HUES6 (cell line): ENCODE data around the gene ULBP3.
"Not testable (repeated sequence)": the region's sequence is repeated elsewhere in the genome, so short reads cannot be mapped to it uniquely, and the experiment has no call there.

Source experiments
- H3K27ac ChIP-seq: 2 replicates; pipeline ENCODE4 v1.7.0; 2013; ENCODE audit warnings: low read depth, mild to moderate bottlenecking, low read length, inconsistent platforms
- H3K27me3 ChIP-seq: 2 replicates; pipeline ENCODE4 v1.6.1; 2013; ENCODE audit warnings: low read length; ENCODE audit not compliant: control insufficient read depth, insufficient read depth
- H3K36me3 ChIP-seq: 2 replicates; pipeline ENCODE4 v1.6.1; 2013; ENCODE audit warnings: low read length; ENCODE audit not compliant: control insufficient read depth, insufficient read depth
- H3K4me1 ChIP-seq: 2 replicates; pipeline ENCODE4 v1.6.1; 2013; ENCODE audit warnings: low read length; ENCODE audit not compliant: control insufficient read depth, insufficient read depth
- H3K4me3 ChIP-seq: 2 replicates; pipeline ENCODE4 v1.5.1; 2013; ENCODE audit warnings: low read depth, low read length
- H3K9ac ChIP-seq: one replicate; pipeline ENCODE4 v1.6.1; 2013; ENCODE audit warnings: mild to moderate bottlenecking, low read length
- H3K9me3 ChIP-seq: 2 replicates; pipeline ENCODE4 v1.6.1; 2013; ENCODE audit warnings: low read depth, low read length; ENCODE audit not compliant: control insufficient read depth, insufficient read depth

ULBP3 gene

DNA sequence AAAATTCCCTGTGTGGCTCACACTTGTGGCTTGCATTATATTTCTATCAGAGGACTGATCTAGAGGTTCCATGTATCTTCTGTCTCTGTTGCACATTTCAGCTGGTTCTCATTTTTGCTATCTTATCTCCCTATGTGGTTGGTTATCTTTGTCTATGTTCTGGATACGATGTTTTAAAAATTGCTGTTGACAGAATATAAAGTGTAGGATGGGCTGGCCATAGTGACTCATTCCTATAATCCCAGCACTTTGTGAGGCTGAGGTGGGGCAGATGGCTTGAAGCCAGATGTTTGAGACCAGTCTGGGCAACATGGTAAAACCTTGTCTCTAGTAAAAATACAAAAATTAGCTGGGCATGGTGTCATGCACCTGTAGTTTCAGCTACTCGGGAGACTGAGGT lies 9.9 kb upstream of the ULBP3 start:
- Histone ChIP-seq H3K27ac (no peak overlapping the region), H3K9me3 (no peaks in the 10 kb centered on the region), H3K4me3 (no peak overlapping the region), H3K9ac (no peak overlapping the region), H3K27me3 (peaks cover 2% of the 10 kb centered on the region; the same call in 1 of the 2 replicates), H3K4me1 (peaks cover 6% of the 10 kb centered on the region; the same call in 1 of the 2 replicates), H3K36me3 (no peaks in the 10 kb centered on the region)

DNA sequence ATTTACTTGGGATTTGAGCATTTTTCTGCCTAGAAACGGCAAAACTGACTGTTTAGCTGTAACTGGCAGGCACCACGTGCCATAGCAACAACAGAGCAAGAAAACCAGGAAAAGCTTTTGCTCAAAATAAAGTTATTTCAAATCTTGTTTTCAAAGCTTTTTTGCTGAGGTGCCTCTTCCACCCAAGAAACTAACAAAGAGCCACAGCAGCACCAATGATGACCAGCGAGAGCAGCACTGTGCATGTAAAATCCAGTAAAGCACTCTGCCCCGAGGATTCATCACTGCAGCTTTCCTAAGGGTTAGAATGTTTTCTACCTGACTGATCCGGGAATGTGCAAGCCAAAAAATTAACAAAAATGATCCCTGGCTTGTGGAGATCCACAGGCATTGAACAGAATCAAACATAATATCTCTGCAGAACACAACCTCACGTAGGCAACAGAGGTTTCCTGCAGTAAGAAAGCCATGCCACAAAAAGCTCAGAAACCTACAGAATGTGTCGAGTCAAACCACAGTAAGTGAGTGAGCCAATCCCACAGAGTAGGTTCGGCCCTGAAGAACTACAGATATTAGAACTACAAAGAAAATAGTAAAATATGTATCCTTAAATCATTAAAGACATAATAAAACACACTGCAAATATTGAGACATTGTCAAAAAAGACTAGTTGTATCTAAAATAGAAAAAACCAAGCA lies 7.4 kb upstream of the ULBP3 start:
- Histone ChIP-seq H3K4me1 (peaks cover 11% of the 10 kb centered on the region; the same call in 1 of the 2 replicates), H3K36me3 (no peaks in the 10 kb centered on the region), H3K27ac (no peak overlapping the region), H3K9me3 (no peaks in the 10 kb centered on the region), H3K9ac (no peak overlapping the region), H3K4me3 (no peak overlapping the region), H3K27me3 (no peaks in the 10 kb centered on the region)

DNA sequence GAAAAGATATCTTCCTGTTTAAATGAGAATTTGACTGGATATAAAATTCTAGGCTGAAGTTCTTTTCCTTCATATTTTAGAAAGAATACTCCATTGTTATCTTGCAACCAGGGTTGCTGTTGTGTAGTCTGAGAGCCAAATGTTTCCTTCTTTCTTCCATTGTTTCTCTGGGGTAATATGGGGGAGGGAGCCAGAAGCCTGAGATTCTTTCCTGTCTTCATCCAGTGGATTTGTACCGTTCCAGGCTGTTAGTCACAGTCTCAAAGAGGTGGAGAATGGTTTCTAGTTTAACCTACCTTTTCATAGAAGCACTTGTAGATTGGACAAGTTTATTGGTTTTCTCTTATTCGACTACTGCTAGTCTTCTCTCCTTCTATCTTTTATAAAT lies 6.1 kb upstream of the ULBP3 start:
- no peak overlapping the region for H3K4me3 ChIP-seq
- no peak overlapping the region for H3K9ac ChIP-seq
- H3K9me3 ChIP-seq: no peaks in the 10 kb centered on the region
- H3K27me3 ChIP-seq: peaks cover 6% of the 10 kb centered on the region; the same call in 1 of the 2 replicates
- H3K36me3 ChIP-seq: no peaks in the 10 kb centered on the region
- no peak overlapping the region for H3K27ac ChIP-seq
- peaks cover 14% of the 10 kb centered on the region; the same call in 1 of the 2 replicates for H3K4me1 ChIP-seq

DNA sequence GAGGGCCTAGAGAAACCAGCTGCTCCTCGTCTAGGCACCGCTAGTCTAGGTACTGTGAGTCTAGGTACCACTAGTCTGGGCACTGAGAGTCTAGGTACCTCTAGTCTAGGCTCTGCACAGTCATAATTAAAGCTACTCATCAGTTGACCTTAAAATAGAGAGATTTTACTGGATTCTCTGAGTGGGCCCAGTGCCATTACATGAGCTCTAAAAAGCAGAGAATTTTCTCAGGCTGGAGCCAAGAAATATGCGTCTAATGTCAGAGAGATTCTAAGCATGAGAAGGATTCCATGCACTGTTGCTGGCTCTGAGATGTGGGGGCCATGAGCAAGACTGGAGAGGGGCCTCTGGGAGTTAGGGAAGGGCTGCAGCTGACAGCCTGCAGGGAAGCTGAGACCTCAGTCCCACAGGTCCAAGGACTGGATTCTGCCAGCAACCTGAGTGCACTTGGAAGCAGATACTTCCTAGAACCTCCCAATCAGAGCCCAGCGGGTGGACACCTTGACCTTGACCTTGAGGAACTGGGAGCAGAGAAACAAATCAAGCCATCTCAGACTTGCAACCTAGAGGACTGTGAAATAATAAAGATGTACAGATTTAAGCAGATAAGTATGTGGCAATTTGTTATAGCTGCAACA lies 5.6 kb upstream of the ULBP3 start:
- not testable (repeated sequence) for H3K27ac ChIP-seq

DNA sequence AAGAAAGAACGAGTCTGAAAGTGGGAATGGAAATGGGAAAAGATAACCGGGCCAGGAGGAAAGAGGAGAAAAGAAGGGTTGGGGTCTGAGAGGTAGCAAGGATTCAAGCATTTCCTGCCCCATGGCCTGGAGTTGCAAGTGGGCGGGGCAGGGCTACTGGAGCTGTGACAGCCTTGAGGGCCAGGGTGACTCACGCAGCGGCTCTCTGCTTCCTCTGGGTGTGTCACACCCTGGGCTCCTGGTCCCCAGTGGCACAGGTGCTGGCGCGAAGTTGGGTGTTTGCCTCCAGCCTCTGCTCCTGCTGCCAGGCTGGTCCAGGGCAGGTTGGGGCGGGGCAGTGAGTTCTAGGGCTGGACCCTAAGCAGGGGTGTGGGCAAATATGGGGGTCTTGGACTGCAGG lies 3.3 kb upstream of the ULBP3 start:
- no peaks in the 10 kb centered on the region for H3K9me3 ChIP-seq

More for the DNA sequence above, 5.6 kb upstream of the ULBP3 start:
- Histone ChIP-seq H3K4me1 (peaks cover 13% of the 10 kb centered on the region; the same call in 1 of the 2 replicates), H3K27me3 (peaks cover 12% of the 10 kb centered on the region)
- H3K4me3 ChIP-seq, H3K36me3 ChIP-seq, H3K9me3 ChIP-seq, H3K9ac ChIP-seq: not testable (repeated sequence)

DNA sequence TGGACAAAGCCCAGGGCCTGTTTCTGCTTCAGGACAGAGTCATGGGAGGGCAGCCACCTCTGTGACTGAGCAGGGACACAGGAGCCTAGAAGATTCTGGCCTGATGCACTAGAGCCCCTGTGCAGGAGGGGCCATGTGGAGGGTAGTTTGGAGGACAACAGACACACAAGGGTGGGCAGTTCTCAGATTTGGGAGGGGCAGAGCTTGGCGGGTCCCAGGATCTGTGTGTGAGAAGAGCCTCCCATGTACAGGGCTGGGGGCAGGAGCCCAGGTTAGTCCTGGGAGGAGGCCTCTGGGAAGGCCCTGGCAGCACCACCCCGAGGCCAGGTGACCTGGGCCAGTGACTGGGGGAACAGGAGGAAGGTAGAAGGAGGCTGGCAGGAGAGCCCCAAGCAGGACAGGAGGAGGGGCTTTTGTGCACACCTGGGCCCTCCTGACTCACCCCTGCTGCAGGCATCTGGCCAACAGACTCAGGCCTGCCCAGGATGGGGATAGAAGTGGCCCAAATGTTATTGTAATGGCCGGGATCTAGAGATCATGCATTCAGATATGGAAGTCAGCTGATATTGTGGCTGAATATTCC lies 1.4 kb upstream of the ULBP3 start:
- H3K9me3 ChIP-seq: no peaks in the 10 kb centered on the region
- H3K9ac ChIP-seq: no peak overlapping the region
- H3K4me3 ChIP-seq: no peak overlapping the region
- H3K27ac ChIP-seq: no peak overlapping the region
- peaks cover 43% of the 10 kb centered on the region for H3K27me3 ChIP-seq
- H3K4me1 ChIP-seq: peaks cover 9% of the 10 kb centered on the region; the same call in 1 of the 2 replicates
- no peaks in the 10 kb centered on the region for H3K36me3 ChIP-seq

More for the DNA sequence above, 3.3 kb upstream of the ULBP3 start:
- H3K4me1 ChIP-seq: peaks cover 9% of the 10 kb centered on the region; the same call in 1 of the 2 replicates
- H3K36me3 ChIP-seq: no peaks in the 10 kb centered on the region
- H3K27ac ChIP-seq: no peak overlapping the region
- no peak overlapping the region for H3K9ac ChIP-seq
- peaks cover 27% of the 10 kb centered on the region for H3K27me3 ChIP-seq
- H3K4me3 ChIP-seq: no peak overlapping the region

DNA sequence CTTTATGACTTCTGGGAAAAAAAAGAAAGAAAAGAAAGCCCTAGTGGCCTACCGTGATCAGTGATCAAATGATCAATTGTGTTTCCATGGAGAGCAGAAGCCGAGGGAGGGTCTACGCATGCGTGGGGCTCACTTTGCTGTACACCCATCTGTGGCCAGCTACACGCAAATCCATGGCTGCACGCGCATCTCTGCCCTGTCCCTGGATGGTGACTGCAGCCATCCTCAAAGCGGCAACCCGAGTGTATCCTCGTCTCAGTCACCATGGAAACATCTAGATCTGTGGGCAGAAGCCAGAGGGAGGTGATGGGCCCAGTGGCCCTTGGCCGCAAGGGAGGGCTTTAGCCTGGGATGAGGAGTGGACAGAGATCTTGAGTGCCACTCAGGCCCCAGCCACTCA lies 785 bp upstream of the ULBP3 start:
- H3K27me3 ChIP-seq: peaks cover 46% of the 10 kb centered on the region
- peak overlapping the region; percentile 64 for H3K4me3 ChIP-seq
- H3K36me3 ChIP-seq: no peaks in the 10 kb centered on the region
- no peak overlapping the region for H3K27ac ChIP-seq
- H3K9me3 ChIP-seq: no peaks in the 10 kb centered on the region
- peaks cover 9% of the 10 kb centered on the region; the same call in 1 of the 2 replicates for H3K4me1 ChIP-seq
- H3K9ac ChIP-seq: no peak overlapping the region

DNA sequence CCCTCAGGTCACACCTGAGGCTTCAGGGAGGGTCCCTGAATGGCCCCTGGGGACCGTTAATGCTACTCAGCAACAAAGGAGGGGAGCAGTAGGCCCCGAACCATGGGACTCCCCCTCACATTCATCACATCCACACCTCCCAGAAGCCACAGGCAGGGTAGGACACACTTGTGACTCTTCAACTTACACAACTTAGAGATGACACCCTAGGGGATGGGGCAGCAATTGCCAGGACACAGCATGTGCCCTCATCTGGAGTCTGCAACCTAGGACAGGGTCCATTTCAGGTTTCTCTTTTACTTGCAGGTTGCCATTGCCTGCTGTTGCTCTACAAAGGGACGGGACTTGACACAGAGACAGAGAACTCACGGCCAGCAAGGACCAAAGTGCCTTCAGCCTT lies 770 bp downstream of the ULBP3 start:
- Histone ChIP-seq H3K9ac (peak overlapping the region; percentile 50), H3K27ac (no peak overlapping the region), H3K4me3 (peak overlapping the region; percentile 64)

DNA sequence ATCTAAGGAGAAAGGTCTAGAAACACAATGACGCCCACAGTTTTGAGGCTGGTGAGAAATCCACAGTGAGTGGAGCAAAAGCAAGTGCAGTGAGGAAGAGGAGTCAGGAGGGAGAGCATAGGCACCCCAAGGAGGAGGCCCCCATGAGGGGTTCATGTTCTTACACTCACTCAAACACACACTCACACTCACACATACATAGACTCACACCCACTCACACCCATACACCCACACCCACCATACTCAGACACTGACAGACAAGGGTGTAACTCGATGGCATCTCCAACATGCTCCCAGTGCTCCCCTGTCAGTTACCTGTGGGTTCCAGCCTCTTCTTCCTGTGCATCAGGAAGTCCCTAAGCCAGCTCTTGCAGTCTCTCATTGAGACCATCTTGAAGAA lies 3.8 kb downstream of the ULBP3 start:
- H3K9me3 ChIP-seq: no peaks in the 10 kb centered on the region
- H3K36me3 ChIP-seq: no peaks in the 10 kb centered on the region
- H3K4me3 ChIP-seq: no peak overlapping the region

More for the DNA sequence above, 770 bp downstream of the ULBP3 start:
- no peaks in the 10 kb centered on the region for H3K9me3 ChIP-seq
- peaks cover 46% of the 10 kb centered on the region for H3K27me3 ChIP-seq
- no peaks in the 10 kb centered on the region for H3K36me3 ChIP-seq
- peaks cover 9% of the 10 kb centered on the region; the same call in 1 of the 2 replicates for H3K4me1 ChIP-seq

DNA sequence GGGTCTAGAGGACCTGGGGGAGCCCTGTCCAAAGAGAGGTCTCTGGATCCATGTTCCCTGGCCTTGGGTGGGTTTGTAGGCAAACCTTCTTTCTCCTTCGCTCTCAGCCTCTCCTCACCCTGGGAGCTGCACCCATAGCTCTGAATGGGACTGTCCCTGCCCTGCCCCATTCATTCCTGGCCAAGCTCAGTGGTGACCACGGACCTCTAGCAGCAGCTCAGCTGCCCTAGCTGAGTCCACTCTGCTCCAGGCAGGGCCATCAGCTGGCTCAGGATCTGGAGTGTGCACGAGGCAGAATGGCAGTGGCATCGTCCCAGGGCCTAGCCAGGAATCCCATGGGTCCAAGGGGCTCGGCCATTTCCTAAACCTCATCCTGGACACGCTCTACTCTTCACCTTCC lies 5.3 kb downstream of the ULBP3 start:
- Histone ChIP-seq H3K9ac (no peak overlapping the region), H3K27ac (no peak overlapping the region), H3K27me3 (peaks cover 37% of the 10 kb centered on the region), H3K36me3 (no peaks in the 10 kb centered on the region), H3K4me1 (no peaks in the 10 kb centered on the region), H3K4me3 (no peak overlapping the region), H3K9me3 (no peaks in the 10 kb centered on the region)

More for the DNA sequence above, 3.8 kb downstream of the ULBP3 start:
- Histone ChIP-seq H3K27ac (no peak overlapping the region), H3K9ac (no peak overlapping the region), H3K27me3 (peaks cover 40% of the 10 kb centered on the region), H3K4me1 (no peaks in the 10 kb centered on the region)

DNA sequence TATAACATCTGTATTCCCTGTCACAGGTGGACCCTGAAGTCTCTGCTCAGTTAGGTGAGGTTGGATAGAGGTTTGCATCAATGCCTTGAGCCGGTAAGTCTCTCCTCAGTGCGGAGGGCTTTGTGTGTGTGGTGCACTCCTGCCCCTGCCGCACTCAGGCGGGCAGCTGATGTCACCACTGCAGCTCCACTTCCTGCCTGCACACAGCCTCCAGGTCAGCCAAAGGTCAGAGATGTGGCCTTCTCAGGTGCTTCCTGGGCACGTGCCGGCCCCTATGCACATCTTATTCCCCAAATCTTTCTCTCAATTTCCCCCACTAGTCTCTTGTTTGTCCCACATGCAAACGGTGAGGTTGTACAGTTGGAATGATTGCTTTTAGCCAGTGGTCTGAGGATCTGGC lies 8.9 kb downstream of the ULBP3 start:
- H3K27ac ChIP-seq, H3K9ac ChIP-seq, H3K36me3 ChIP-seq, H3K4me1 ChIP-seq, H3K9me3 ChIP-seq, H3K4me3 ChIP-seq: not testable (repeated sequence)
- peaks cover 13% of the 10 kb centered on the region for H3K27me3 ChIP-seq
